Osteoblast (primary cell): ENCODE measurements around the gene PROM1. TPM values are rescaled to one million over a fixed set of nuclear protein-coding genes. Genes with fewer than 3 reads are reported as not detected.

ENCODE experiments used
- DNase-seq: peaks from one replicate; pipeline ENCODE4 v3.0.0; 2011; ENCODE audit warnings: low spot score, mixed read lengths; ENCODE audit not compliant: insufficient read length; ENCODE audit errors: missing footprints
- H2AFZ ChIP-seq: 2 replicates; pipeline ENCODE4 v1.6.0; 2011; ENCODE audit warnings: mild to moderate bottlenecking, low read length
- H3K27ac ChIP-seq: 2 replicates; pipeline ENCODE4 v1.5.1; 2011; ENCODE audit warnings: mild to moderate bottlenecking, low read depth, low read length, moderate library complexity
- H3K27me3 ChIP-seq: 2 replicates; pipeline ENCODE4 v1.6.0; 2012; ENCODE audit warnings: mild to moderate bottlenecking, control low read depth, inconsistent platforms, low read length, moderate library complexity; ENCODE audit not compliant: insufficient read depth
- H3K36me3 ChIP-seq: 2 replicates; pipeline ENCODE4 v1.5.1; 2011; ENCODE audit warnings: mild to moderate bottlenecking, low read length, control low read depth, moderate library complexity; ENCODE audit not compliant: insufficient read depth
- H3K4me1 ChIP-seq: 2 replicates; pipeline ENCODE4 v1.5.1; 2011; ENCODE audit warnings: mild to moderate bottlenecking, low read length, control low read depth, moderate library complexity; ENCODE audit not compliant: insufficient read depth
- H3K4me2 ChIP-seq: 2 replicates; pipeline ENCODE4 v1.6.0; 2011; ENCODE audit warnings: mild to moderate bottlenecking, low read length; ENCODE audit not compliant: insufficient read depth
- H3K4me3 ChIP-seq: fragments of 200-600 bp; sonication (generic); 3 replicates; pipeline ENCODE4 v1.5.1; 2012; ENCODE audit warnings: mild to moderate bottlenecking, low read length, inconsistent platforms; ENCODE audit not compliant: insufficient read depth
- H3K79me2 ChIP-seq: 2 replicates; pipeline ENCODE4 v1.6.0; 2012; ENCODE audit warnings: mild to moderate bottlenecking, low read length, control low read depth, inconsistent platforms; ENCODE audit not compliant: insufficient read depth
- H3K9me3 ChIP-seq: 2 replicates; pipeline ENCODE4 v1.5.1; 2011; ENCODE audit warnings: low read depth, low read length, control low read depth
- H4K20me1 ChIP-seq: 2 replicates; pipeline ENCODE4 v1.6.0; 2012; ENCODE audit warnings: mild to moderate bottlenecking, low read length, control low read depth; ENCODE audit not compliant: insufficient read depth
- total RNA-seq: library from RNA; depleted of rRNA; stranded (reverse); fragments of >200 nt; gene quantifications from 2 replicates; pipeline ENCODE4 v1.2.3, GENCODE V29; 2012
- TF ChIP-seq, protein P1 (sequence below): IDR thresholded peaks from 2 replicates; pipeline ENCODE4 v1.5.1; 2011; ENCODE audit warnings: mild to moderate bottlenecking, low read depth, low read length, moderate library complexity; ENCODE audit errors: extremely low read depth

The PROM1 gene
- total RNA-seq, 1 donor, result not detected

DNA sequence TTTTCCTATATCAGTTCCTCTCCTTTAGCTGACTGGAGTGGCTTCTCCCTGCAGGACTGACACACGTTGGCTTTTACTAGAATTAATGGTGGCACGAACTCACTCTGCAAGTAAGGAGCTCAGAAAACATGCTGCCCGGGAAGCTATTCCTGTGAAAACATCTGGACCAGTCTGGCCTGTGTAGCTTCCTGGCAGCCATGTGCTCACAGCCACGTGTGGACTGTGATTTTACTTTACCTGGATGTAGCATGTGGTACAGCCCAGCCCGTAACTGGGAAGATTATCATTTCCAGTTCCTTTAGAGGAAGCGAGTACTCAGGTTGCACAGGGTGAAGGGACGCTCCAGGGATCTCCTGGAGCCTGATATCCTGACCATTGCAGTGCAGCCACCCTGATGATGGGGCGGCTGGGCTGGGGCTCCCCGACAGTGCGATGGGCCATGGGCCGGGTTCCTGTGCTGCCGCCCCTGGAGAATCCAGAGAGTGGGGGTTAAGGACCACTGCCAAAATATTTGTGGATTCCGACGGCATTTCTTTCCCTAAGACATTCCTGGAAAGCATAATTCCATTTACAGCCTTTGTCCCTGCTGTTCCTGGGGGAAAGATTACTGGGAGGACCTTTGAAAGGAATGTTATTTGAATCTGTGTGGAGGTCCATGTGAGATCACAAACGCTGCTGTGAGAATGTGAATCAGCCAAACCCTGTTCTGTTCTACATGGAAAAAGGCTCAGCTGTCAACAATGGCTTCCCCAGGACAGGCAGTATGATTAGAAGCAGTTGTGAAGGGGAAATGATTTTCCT is 35.0 kb downstream of the PROM1 start:
- no peak overlapping the region for H3K4me2 ChIP-seq
- no peaks in the 10 kb centered on the region for H3K9me3 ChIP-seq
- H4K20me1 ChIP-seq, result no peaks in the 10 kb centered on the region
- H3K79me2 ChIP-seq, result no peaks in the 10 kb centered on the region
- TF ChIP-seq, protein P1, sequence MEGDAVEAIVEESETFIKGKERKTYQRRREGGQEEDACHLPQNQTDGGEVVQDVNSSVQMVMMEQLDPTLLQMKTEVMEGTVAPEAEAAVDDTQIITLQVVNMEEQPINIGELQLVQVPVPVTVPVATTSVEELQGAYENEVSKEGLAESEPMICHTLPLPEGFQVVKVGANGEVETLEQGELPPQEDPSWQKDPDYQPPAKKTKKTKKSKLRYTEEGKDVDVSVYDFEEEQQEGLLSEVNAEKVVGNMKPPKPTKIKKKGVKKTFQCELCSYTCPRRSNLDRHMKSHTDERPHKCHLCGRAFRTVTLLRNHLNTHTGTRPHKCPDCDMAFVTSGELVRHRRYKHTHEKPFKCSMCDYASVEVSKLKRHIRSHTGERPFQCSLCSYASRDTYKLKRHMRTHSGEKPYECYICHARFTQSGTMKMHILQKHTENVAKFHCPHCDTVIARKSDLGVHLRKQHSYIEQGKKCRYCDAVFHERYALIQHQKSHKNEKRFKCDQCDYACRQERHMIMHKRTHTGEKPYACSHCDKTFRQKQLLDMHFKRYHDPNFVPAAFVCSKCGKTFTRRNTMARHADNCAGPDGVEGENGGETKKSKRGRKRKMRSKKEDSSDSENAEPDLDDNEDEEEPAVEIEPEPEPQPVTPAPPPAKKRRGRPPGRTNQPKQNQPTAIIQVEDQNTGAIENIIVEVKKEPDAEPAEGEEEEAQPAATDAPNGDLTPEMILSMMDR, result no peak
- H3K27ac ChIP-seq, result no peak overlapping the region
- peaks cover 51% of the 10 kb centered on the region for H3K27me3 ChIP-seq
- no peaks in the 10 kb centered on the region for H3K36me3 ChIP-seq
- H3K4me1 ChIP-seq, result no peaks in the 10 kb centered on the region
- H3K4me3 ChIP-seq, result no peak overlapping the region
- no peak for DNase-seq
- H2AFZ ChIP-seq, result no peak overlapping the region

GRCh38 chr4:16045687-16046086 is 38.1 kb downstream of the PROM1 start:
- H3K4me2 ChIP-seq, result no peak overlapping the region
- no peaks in the 10 kb centered on the region for H3K4me1 ChIP-seq
- no peak overlapping the region for H2AFZ ChIP-seq
- no peaks in the 10 kb centered on the region for H3K9me3 ChIP-seq
- TF ChIP-seq, protein P1, result no peak
- no peak for DNase-seq
- no peaks in the 10 kb centered on the region for H4K20me1 ChIP-seq
- no peak overlapping the region for H3K27ac ChIP-seq
- peaks cover 22% of the 10 kb centered on the region for H3K27me3 ChIP-seq
- H3K4me3 ChIP-seq, result no peak overlapping the region
- H3K36me3 ChIP-seq, result no peaks in the 10 kb centered on the region
- H3K79me2 ChIP-seq, result no peaks in the 10 kb centered on the region

- H3K4me1 ChIP-seq, result no peaks in the 10 kb centered on the region
- H3K4me2 ChIP-seq, result no peak overlapping the region
- H3K4me3 ChIP-seq, result no peak overlapping the region
- no peaks in the 10 kb centered on the region for H3K79me2 ChIP-seq
- no peak for DNase-seq
- no peak overlapping the region for H2AFZ ChIP-seq
- TF ChIP-seq, protein P1, result no peak
- no peak overlapping the region for H3K27ac ChIP-seq
- no peaks in the 10 kb centered on the region for H3K9me3 ChIP-seq
- H3K36me3 ChIP-seq, result no peaks in the 10 kb centered on the region
- H4K20me1 ChIP-seq, result no peaks in the 10 kb centered on the region
- peaks cover 16% of the 10 kb centered on the region for H3K27me3 ChIP-seq
These were observed 40.0 kb downstream of the PROM1 start for GRCh38 chr4:16043642-16044498.

GRCh38 chr4:16039139-16039538 is 44.7 kb downstream of the PROM1 start:
- Histone ChIP-seq H3K9me3 (no peaks in the 10 kb centered on the region), H3K36me3 (no peaks in the 10 kb centered on the region), H3K4me1 (no peaks in the 10 kb centered on the region), H3K4me2 (no peak overlapping the region), H3K27me3 (no peaks in the 10 kb centered on the region), H3K27ac (no peak overlapping the region), H3K79me2 (no peaks in the 10 kb centered on the region), H4K20me1 (no peaks in the 10 kb centered on the region), H2AFZ (no peak overlapping the region), H3K4me3 (no peak overlapping the region)
- no peak for DNase-seq
- TF ChIP-seq, protein P1, result no peak
